PFSK-1 (cell line): Measurements from ENCODE around the gene BCAS4.

ENCODE experiments used
- FOXP2 ChIP-seq: optimal IDR thresholded peaks from 2 replicates; pipeline ENCODE3; 2011; ENCODE audit warnings: borderline replicate concordance, control low read depth, inconsistent platforms; ENCODE audit not compliant: insufficient read depth; ENCODE audit errors: extremely low read length, extremely low read depth
- POLR2AphosphoS5 ChIP-seq: IDR thresholded peaks from 2 replicates; pipeline ENCODE4 v1.6.1; 2012; ENCODE audit warnings: low read depth, mild to moderate bottlenecking, control low read depth, low read length, moderate library complexity
- SIN3A ChIP-seq: IDR thresholded peaks from 2 replicates; pipeline ENCODE4 v1.6.1; 2012; ENCODE audit warnings: mild to moderate bottlenecking, low read length, moderate library complexity, borderline replicate concordance; ENCODE audit not compliant: insufficient read depth
- TAF1 ChIP-seq: IDR thresholded peaks from 2 replicates; pipeline ENCODE4 v1.6.1; 2012; ENCODE audit warnings: low read length, control low read depth, borderline replicate concordance; ENCODE audit not compliant: insufficient read depth
- TF ChIP-seq, protein P1 (sequence below), 2 experiments: IDR thresholded peaks; 2 replicates each; pipeline versions ENCODE4 v1.6.1 to v1.8.0; 2011 to 2012; ENCODE audit warnings: low read depth in 2 of 2, low read length in 2 of 2, control low read depth in 1 of 2, inconsistent platforms in 1 of 2, mild to moderate bottlenecking in 1 of 2, moderate library complexity in 1 of 2; ENCODE audit not compliant: insufficient read depth in 1 of 2

BCAS4 gene

DNA sequence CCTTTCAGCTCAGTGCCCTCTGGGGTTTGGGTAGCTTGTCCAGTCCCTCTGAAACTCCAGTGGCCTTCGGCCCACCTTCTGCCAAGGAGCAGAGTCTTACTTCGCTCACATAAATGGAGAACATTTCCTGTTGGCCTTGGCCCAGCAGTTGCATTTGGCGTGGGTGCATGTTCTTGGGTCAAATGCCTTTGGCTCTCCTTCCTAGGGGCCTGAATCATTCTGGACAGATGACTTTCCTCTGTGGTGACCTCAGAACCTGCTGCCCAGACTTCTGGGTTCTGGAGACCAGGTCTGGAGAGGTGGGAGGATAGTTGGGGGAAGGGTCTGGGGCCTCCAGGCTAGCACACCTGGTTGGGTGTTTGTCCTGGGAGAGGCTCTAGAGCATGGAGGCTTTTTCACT, 29.3 kb downstream of the BCAS4 start:
- TF ChIP-seq FOXP2 = no peak
- TF ChIP-seq TAF1 = no peak
- no peak for TF ChIP-seq POLR2AphosphoS5
- TF ChIP-seq SIN3A = no peak
- TF ChIP-seq, protein P1, sequence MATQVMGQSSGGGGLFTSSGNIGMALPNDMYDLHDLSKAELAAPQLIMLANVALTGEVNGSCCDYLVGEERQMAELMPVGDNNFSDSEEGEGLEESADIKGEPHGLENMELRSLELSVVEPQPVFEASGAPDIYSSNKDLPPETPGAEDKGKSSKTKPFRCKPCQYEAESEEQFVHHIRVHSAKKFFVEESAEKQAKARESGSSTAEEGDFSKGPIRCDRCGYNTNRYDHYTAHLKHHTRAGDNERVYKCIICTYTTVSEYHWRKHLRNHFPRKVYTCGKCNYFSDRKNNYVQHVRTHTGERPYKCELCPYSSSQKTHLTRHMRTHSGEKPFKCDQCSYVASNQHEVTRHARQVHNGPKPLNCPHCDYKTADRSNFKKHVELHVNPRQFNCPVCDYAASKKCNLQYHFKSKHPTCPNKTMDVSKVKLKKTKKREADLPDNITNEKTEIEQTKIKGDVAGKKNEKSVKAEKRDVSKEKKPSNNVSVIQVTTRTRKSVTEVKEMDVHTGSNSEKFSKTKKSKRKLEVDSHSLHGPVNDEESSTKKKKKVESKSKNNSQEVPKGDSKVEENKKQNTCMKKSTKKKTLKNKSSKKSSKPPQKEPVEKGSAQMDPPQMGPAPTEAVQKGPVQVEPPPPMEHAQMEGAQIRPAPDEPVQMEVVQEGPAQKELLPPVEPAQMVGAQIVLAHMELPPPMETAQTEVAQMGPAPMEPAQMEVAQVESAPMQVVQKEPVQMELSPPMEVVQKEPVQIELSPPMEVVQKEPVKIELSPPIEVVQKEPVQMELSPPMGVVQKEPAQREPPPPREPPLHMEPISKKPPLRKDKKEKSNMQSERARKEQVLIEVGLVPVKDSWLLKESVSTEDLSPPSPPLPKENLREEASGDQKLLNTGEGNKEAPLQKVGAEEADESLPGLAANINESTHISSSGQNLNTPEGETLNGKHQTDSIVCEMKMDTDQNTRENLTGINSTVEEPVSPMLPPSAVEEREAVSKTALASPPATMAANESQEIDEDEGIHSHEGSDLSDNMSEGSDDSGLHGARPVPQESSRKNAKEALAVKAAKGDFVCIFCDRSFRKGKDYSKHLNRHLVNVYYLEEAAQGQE (IDR thresholded peaks at IDR 0.05; ENCODE audit: insufficient read depth in 1 of 2, low read depth in 2 of 2, low read length in 2 of 2) = no peak

DNA sequence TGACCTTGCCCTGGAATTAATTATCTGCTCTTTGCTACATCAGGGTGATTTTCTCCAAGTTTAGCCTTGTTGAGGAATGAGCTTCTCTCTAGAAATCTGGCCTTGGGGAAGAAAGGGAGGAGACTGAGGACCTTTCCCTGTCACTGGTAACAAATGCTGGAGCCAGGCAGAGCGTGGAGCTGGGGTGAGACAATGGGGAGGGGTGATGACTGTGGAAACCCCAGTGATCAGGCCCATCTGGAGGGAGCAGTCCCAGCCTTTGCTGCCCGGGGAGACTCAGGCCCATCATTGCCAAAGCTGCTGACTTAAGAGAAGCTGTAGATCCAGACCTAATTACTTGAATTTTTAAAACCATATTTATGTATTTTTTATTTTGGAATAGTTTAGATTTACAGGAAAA, 31.3 kb downstream of the BCAS4 start:
- TF ChIP-seq, protein P1 (IDR thresholded peaks at IDR 0.05; ENCODE audit: insufficient read depth in 1 of 2, low read depth in 2 of 2, low read length in 2 of 2) = no peak
- TF ChIP-seq FOXP2 (no peak), TAF1 (no peak), SIN3A (no peak), POLR2AphosphoS5 (no peak)

DNA sequence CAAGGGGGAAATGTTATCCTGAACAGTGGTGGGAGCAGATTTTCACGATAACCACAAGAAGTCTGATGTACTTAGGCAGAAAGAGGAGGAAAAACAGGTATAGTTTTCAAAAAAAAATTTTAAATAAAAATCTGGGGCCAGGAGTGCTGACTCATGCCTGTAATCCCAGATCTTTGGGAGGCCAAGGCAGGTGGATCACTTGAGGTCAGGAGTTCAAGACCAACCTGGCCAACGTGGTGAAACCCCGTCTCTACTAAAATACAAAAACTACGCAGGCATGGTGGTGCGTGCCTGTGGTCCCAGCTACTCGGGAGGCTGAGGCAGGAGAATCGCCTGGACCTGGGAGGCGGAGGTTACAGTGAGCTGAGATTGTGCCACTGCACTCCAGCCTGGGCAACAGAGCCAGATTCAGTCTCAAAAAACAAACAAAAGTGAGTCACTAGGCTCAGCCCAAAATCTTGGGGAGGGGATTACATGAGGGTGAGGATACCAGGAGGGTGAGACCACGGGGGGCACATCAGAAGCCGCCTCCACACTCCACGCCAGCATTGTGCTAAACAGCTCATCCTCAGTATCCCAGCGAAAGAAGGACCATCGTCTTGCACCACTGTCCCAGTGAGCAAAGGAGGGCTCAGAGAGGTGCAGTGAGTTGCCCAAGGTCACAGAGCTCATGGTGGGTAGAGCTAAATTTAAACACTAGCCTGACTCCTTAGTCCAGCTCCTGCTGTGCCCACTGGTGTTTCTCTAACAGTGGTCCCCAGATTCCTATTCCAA, 33.7 kb downstream of the BCAS4 start:
- TF ChIP-seq TAF1 (no peak), FOXP2 (no peak), POLR2AphosphoS5 (no peak)
- TF ChIP-seq, protein P1 (IDR thresholded peaks at IDR 0.05; ENCODE audit: insufficient read depth in 1 of 2, low read depth in 2 of 2, low read length in 2 of 2) = no peak

DNA sequence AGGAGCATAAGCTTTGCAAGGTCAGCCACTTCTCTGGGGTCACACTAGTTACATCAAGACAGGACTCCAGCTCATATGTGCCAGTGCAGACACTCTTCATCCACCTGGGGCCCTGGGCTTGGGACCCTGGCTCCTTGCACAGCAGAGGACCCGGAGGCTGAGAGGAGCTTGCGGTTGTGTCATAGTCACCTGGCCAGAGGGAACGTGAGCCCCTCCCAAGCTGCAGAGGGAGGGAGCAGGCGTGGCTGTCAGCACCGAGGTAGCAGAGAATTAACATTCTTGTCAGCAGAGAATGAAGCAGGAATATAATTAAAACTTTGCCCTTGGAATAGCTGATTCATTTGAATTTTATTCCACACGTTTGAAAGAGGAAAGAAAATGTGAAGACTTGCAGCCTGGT, 36.8 kb downstream of the BCAS4 start:
- TF ChIP-seq FOXP2 = no peak
- no peak for TF ChIP-seq TAF1
- TF ChIP-seq POLR2AphosphoS5 = no peak
- no peak for TF ChIP-seq SIN3A
- TF ChIP-seq, protein P1 (IDR thresholded peaks at IDR 0.05; ENCODE audit: insufficient read depth in 1 of 2, low read depth in 2 of 2, low read length in 2 of 2) = no peak

DNA sequence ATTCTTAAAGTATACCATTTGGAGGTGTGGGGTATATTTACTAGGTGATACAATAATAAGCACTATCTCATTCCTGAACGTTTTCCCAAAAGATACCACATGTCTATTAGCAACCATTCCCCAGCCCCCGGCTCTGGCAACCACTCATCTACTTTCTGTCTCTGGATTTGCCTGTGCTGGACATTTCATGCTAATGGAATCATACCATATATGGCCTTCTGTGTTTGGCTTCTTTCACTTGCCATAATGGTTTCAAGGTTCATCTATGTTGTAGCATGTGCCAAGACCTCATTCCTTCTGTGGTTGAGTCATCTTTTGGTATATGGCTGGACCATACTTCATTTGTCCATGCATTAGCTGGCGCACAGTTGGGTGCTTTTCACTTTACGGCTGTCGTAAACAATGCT, 39.7 kb downstream of the BCAS4 start:
- no peak for TF ChIP-seq TAF1
- TF ChIP-seq SIN3A = no peak
- TF ChIP-seq, protein P1 (IDR thresholded peaks at IDR 0.05; ENCODE audit: insufficient read depth in 1 of 2, low read depth in 2 of 2, low read length in 2 of 2) = no peak
- TF ChIP-seq POLR2AphosphoS5 = no peak
- TF ChIP-seq FOXP2 = no peak
